Activated B cell treated with CpG ODN at 0.5 μM for 24 hours (primary cell): ENCODE data around the gene PARD6B. TPM values are rescaled to one million over a fixed set of nuclear protein-coding genes. Genes with fewer than 3 reads are reported as not detected.
A peak's percentile ranks its signal among the peaks of the same experiment; 100 is the strongest.

Source experiments
- ATAC-seq: fragments of 200-7000 bp; cut with Tn5 transposase; one replicate; pipeline ENCODE4 v1.10.0; 2021; ENCODE audit warnings: low read depth, mild to moderate bottlenecking, moderate library complexity
- CTCF ChIA-PET: fragments of 350-600 bp; sonication (Branson Sonifier 250); formaldehyde crosslinking; loops from one replicate; lab custom pipeline; 2021; ENCODE audit warnings: antibody characterized with exemption; lab: Charles Lee
- POLR2A ChIA-PET: fragments of 350-600 bp; sonication (Branson Sonifier 250); formaldehyde crosslinking; loops from one replicate; lab custom pipeline; 2021; ENCODE audit warnings: antibody characterized with exemption; lab: Charles Lee
- DNase-seq: peaks from one replicate; pipeline ENCODE4 v3.0.0; 2022
- H3K27ac Mint-ChIP-seq: one replicate; pipeline ENCODE4 v1.8.0; 2020; ENCODE audit warnings: mixed read lengths
- H3K27me3 Mint-ChIP-seq: one replicate; pipeline ENCODE4 v1.8.0; 2021; ENCODE audit warnings: mixed read lengths
- H3K36me3 Mint-ChIP-seq: one replicate; pipeline ENCODE4 v1.8.0; 2021; ENCODE audit warnings: low read depth, mixed read lengths
- H3K4me1 Mint-ChIP-seq: one replicate; pipeline ENCODE4 v1.8.0; 2021; ENCODE audit warnings: mixed read lengths
- H3K4me3 Mint-ChIP-seq: one replicate; pipeline ENCODE4 v1.8.0; 2020; ENCODE audit warnings: mild to moderate bottlenecking, mixed read lengths
- H3K9me3 Mint-ChIP-seq: one replicate; pipeline ENCODE4 v1.8.0; 2020; ENCODE audit warnings: mixed read lengths
- intact Hi-C: fragments of 100-400 bp; cut with micrococcal nuclease; formaldehyde crosslinking; loops from one replicate; pipeline ENCODE4 v1.15.1; 2024
- total RNA-seq: library from RNA; stranded (reverse); gene quantifications from 2 replicates; pipeline ENCODE4 v1.2.3, GENCODE V29; 2022
- TF ChIP-seq, protein P1 (sequence below): fragments of 200-600 bp; IDR thresholded peaks from one replicate; pipeline ENCODE4 v1.8.0; 2022; ENCODE audit warnings: antibody characterized with exemption, mild to moderate bottlenecking

The PARD6B gene
- total RNA-seq, 1 donor from 2014 or later, result 5.7 TPM

DNA sequence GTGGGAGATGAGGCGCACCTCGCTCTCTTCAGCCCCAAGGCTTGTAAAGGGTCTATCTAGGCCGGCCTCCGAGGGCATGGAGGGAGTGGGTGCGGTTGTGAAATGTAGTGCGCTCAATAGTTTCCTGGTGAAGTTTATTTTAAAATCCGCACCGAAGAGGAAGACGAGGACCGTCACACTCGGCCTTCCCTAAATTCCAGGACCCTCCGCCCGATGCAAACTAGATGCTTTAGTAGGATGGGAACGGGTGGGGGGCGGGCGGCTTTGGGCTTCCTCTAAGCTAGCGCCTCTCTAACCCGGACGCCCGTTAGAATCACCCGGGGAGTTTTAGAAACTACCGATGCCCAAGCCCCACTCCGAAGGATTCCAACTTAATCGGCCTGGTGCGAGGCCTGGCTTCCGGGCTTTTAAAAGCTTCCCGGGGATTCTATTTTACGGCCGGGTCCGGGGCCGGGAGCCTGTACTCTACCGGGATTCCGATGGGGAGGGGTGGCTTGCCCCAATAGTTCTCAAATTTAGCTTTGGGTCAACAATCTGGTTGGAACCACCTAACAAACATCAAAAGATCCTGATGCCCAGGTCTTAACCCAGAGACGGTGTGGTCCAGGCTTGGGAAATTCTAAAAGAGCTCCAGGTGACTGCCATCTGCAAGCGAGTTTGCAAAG is 62.9 kb downstream of the PARD6B start:
- Mint-ChIP-seq H3K27ac (peak overlapping the region; percentile 84), H3K4me3 (peak overlapping the region; percentile 75), H3K27me3 (no peaks in the 10 kb centered on the region), H3K36me3 (peaks cover 13% of the 10 kb centered on the region), H3K4me1 (peaks cover 44% of the 10 kb centered on the region), H3K9me3 (no peaks in the 10 kb centered on the region)
- DNase-seq (no peak), ATAC-seq (peak; percentile 0)
- intact Hi-C loops, result loop anchor here (1.0 to 5.0 kb wide), 6 partner anchors 24 to 512 kb away; partner anchors contain the start of genes ADNP, DPM1 and MOCS3
- POLR2A ChIA-PET, result interaction anchor here (0.6 to 10.3 kb wide), 26 partner anchors 12 to 1606 kb away, joined by 3 to 364 read pairs (median 4); partner anchors contain the start of genes ADNP, DPM1, MOCS3 and PARD6B
- TF ChIP-seq, protein P1, sequence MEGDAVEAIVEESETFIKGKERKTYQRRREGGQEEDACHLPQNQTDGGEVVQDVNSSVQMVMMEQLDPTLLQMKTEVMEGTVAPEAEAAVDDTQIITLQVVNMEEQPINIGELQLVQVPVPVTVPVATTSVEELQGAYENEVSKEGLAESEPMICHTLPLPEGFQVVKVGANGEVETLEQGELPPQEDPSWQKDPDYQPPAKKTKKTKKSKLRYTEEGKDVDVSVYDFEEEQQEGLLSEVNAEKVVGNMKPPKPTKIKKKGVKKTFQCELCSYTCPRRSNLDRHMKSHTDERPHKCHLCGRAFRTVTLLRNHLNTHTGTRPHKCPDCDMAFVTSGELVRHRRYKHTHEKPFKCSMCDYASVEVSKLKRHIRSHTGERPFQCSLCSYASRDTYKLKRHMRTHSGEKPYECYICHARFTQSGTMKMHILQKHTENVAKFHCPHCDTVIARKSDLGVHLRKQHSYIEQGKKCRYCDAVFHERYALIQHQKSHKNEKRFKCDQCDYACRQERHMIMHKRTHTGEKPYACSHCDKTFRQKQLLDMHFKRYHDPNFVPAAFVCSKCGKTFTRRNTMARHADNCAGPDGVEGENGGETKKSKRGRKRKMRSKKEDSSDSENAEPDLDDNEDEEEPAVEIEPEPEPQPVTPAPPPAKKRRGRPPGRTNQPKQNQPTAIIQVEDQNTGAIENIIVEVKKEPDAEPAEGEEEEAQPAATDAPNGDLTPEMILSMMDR, result no peak
- CTCF ChIA-PET, result interaction anchor here (0.6 to 10.4 kb wide), 44 partner anchors 9 to 512 kb away, joined by 3 to 231 read pairs (median 5); partner anchors contain the start of genes ADNP, DPM1 and MOCS3

DNA sequence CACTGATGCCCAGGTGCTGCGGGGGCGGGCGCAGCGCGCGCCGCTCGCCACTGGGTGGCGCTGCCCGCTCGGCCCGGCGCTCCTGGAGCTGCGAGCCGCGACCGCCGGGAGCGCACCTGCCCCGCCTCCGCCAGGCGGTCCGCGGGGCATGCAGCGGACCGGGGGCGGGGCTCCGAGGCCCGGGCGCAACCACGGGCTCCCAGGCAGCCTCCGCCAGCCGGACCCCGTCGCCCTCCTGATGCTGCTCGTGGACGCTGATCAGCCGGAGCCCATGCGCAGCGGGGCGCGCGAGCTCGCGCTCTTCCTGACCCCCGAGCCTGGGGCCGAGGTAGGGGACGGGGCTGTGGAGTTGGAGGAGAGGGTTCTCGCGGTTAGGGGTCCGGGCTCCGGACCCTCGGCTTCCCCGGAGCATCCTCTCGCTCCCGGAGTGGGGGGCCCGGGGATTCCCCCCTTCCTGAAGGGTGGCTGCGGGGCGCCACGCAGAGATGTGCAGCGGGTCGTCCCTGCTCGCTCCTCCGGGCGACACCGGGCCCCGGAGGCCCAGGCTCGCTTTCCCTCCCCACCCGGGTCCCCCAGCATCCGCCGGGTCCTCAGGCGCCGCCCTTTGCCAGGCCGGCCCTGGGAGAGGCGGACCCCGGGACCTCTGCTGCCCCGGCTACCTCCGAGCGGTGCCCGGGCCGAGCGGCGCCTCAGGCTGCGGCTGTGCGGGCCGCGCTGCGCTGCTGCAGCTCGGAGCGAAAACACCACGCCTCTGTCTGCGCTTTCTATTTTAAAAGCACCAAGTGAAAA is 63.7 kb downstream of the PARD6B start, which contains the start of gene BCAS4:
Gene BCAS4 (plus strand): TSS at position 216 of the 789 bp plus-strand sequence. CDS start 23 bp downstream, at position 239.
- CTCF ChIA-PET, result interaction anchor here (0.6 to 10.4 kb wide), 45 partner anchors 9 to 512 kb away, joined by 3 to 231 read pairs (median 5); partner anchors contain the start of genes ADNP, DPM1 and MOCS3
- intact Hi-C loops, result loop anchor here (1.0 to 5.0 kb wide), 7 partner anchors 9 to 511 kb away; partner anchors contain the start of genes ADNP, DPM1 and MOCS3
- Mint-ChIP-seq H3K4me3 (peak within 1 kb of the TSS; percentile 84), H3K27ac (peak within 1 kb of the TSS; percentile 88), H3K27me3 (no peaks in the 10 kb centered on the region), H3K9me3 (no peaks in the 10 kb centered on the region), H3K4me1 (peaks cover 51% of the 10 kb centered on the region), H3K36me3 (peaks cover 15% of the 10 kb centered on the region)
- ATAC-seq (peak; percentile 78), DNase-seq (peak; percentile 91)
- POLR2A ChIA-PET, result interaction anchor here (0.6 to 10.3 kb wide), 24 partner anchors 9 to 1606 kb away, joined by 3 to 364 read pairs (median 4); partner anchors contain the start of genes ADNP, DPM1, MOCS3 and PARD6B
- TF ChIP-seq, protein P1, result peak; percentile 36

DNA sequence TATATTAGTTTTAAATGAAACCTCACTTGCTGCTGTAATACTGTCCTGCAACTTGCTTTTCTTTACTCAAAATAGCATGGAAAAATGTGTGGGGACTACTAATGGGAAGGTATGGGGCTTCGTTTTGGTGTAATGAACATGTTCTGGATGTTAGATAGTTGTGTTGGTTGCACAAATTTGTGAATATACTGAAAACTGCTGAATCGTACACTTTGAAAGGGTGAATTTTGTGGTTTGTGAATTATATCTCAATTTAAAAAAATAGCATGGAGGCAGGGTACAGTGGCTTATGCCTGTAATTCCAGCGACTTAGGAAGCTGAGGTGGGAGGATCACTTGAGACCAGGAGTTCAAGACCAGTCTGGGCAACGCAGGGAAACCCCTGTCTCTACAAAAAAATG is 65.8 kb downstream of the PARD6B start:
- TF ChIP-seq, protein P1, result no peak
- CTCF ChIA-PET, result interaction anchor here (0.7 to 10.4 kb wide), 3 partner anchors 13 to 132 kb away, joined by 4 to 145 read pairs (median 6); no protein-coding TSS in a partner anchor
- Mint-ChIP-seq H3K9me3 (no peaks in the 10 kb centered on the region), H3K27me3 (no peaks in the 10 kb centered on the region), H3K4me3 (peak overlapping the region; percentile 17), H3K4me1 (peaks cover 62% of the 10 kb centered on the region), H3K36me3 (peaks cover 22% of the 10 kb centered on the region), H3K27ac (peak overlapping the region; percentile 36)
- no peak for ATAC-seq
- POLR2A ChIA-PET, result interaction anchor here (0.6 to 10.3 kb wide), 5 partner anchors 10 to 789 kb away, joined by 3 to 364 read pairs (median 10); partner anchors contain the start of gene ADNP
- no peak for DNase-seq
- intact Hi-C loops, result no loop called here

DNA sequence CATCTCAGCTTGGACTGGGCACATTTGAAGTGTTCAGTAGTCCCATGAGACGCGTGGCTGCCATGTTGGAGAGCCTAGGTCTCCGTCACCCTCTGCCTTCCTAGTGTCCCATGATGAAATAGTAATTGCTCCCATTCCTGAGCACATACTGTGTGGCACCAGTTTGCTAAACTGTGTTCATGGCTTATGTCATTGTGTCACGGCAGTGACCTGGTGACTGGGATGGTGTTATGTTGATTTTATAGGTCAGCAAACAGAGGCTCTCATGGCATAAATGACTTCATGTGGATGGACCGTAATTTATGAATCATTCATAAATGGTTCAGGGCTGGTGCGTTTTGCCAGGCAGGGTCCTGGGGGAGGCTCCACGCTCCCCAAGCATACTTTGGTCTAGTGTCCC is 67.3 kb downstream of the PARD6B start:
- Mint-ChIP-seq H3K4me3 (peak overlapping the region; percentile 71), H3K27me3 (no peaks in the 10 kb centered on the region), H3K36me3 (peaks cover 25% of the 10 kb centered on the region), H3K9me3 (no peaks in the 10 kb centered on the region), H3K4me1 (peaks cover 62% of the 10 kb centered on the region), H3K27ac (peak overlapping the region; percentile 96)
- ATAC-seq, result no peak
- intact Hi-C loops, result no loop called here
- CTCF ChIA-PET, result interaction anchor here (2.0 to 10.4 kb wide), 3 partner anchors 8 to 130 kb away, joined by 4 to 145 read pairs (median 15); no protein-coding TSS in a partner anchor
- no peak for DNase-seq
- POLR2A ChIA-PET, result interaction anchor here (0.7 to 3.2 kb wide), 8 partner anchors 12 to 160 kb away, joined by 4 to 43 read pairs (median 10); partner anchors contain the start of genes ADNP, DPM1 and MOCS3
- TF ChIP-seq, protein P1, result no peak
